ENCODE data around the gene PRSS2. TPM values are rescaled to one million over a fixed set of nuclear protein-coding genes. Genes with fewer than 3 reads are reported as not detected.
"Not testable (repeated sequence)": the region's sequence is repeated elsewhere in the genome, so short reads cannot be mapped to it uniquely, and the experiment has no call there.

The PRSS2 gene
- total RNA-seq, 1 donor from 2014 or later: not detected

GRCh38 chr7:142758312-142758711, 12.5 kb upstream of the PRSS2 start:
- not testable (repeated sequence) for DNase-seq (ENCODE audit: low read depth in 2 of 2)

GRCh38 chr7:142759433-142759832, 11.3 kb upstream of the PRSS2 start:
- DNase-seq (ENCODE audit: low read depth in 2 of 2): no peak

GRCh38 chr7:142760071-142760642, 10.6 kb upstream of the PRSS2 start:
- no peak for DNase-seq (ENCODE audit: low read depth in 2 of 2)

GRCh38 chr7:142761606-142762005, 9.2 kb upstream of the PRSS2 start:
- DNase-seq (ENCODE audit: low read depth in 2 of 2): not testable (repeated sequence)

- no peak for DNase-seq (ENCODE audit: low read depth in 2 of 2)
Observed at GRCh38 chr7:142762104-142762503, 8.7 kb upstream of the PRSS2 start.

- no peak for DNase-seq (ENCODE audit: low read depth in 2 of 2)
Observed at GRCh38 chr7:142767451-142767850, 3.3 kb upstream of the PRSS2 start.

GRCh38 chr7:142767861-142768260, 2.9 kb upstream of the PRSS2 start:
- DNase-seq (ENCODE audit: low read depth in 2 of 2): no peak

GRCh38 chr7:142768885-142769284, 1.9 kb upstream of the PRSS2 start:
- DNase-seq (ENCODE audit: low read depth in 2 of 2): not testable (repeated sequence)

GRCh38 chr7:142771353-142771723, 568 bp downstream of the PRSS2 start:
- DNase-seq (ENCODE audit: low read depth in 2 of 2): no peak

- DNase-seq (ENCODE audit: low read depth in 2 of 2): no peak
Observed at GRCh38 chr7:142772051-142772450, 1.3 kb downstream of the PRSS2 start.

- no peak for DNase-seq (ENCODE audit: low read depth in 2 of 2)
Observed at GRCh38 chr7:142772673-142773072, 1.9 kb downstream of the PRSS2 start.

GRCh38 chr7:142773230-142773629, 2.5 kb downstream of the PRSS2 start:
- DNase-seq (ENCODE audit: low read depth in 2 of 2): no peak

GRCh38 chr7:142773937-142774744, 3.4 kb downstream of the PRSS2 start:
- no peak for DNase-seq (ENCODE audit: low read depth in 2 of 2)

- DNase-seq (ENCODE audit: low read depth in 2 of 2): no peak
Observed at GRCh38 chr7:142774826-142775225, 4.1 kb downstream of the PRSS2 start.

GRCh38 chr7:142775351-142776115, 4.8 kb downstream of the PRSS2 start:
- not testable (repeated sequence) for DNase-seq (ENCODE audit: low read depth in 2 of 2)

GRCh38 chr7:142776206-142776844, 5.6 kb downstream of the PRSS2 start:
- DNase-seq (ENCODE audit: low read depth in 2 of 2): peak in 1 of 2 donors; percentile 83

GRCh38 chr7:142776845-142777225, 6.1 kb downstream of the PRSS2 start:
- DNase-seq (ENCODE audit: low read depth in 2 of 2): not testable (repeated sequence)

GRCh38 chr7:142777318-142777717, 6.5 kb downstream of the PRSS2 start:
- no peak for DNase-seq (ENCODE audit: low read depth in 2 of 2)

GRCh38 chr7:142782922-142783900, 12.4 kb downstream of the PRSS2 start:
- peak; percentile 79 to 92 for DNase-seq (ENCODE audit: low read depth in 2 of 2)

- no peak for DNase-seq (ENCODE audit: low read depth in 2 of 2)
Observed at GRCh38 chr7:142784096-142784495, 13.3 kb downstream of the PRSS2 start.

- no peak for DNase-seq (ENCODE audit: low read depth in 2 of 2)
Observed at GRCh38 chr7:142784716-142785115, 13.9 kb downstream of the PRSS2 start.

All from dermis microvascular lymphatic vessel endothelial cell (primary cell).